Thyroid gland (tissue), 4 donors: ENCODE results near the gene OASL.

Experiments used
- CTCF ChIP-seq, 6 experiments: fragments of 200-600 bp in 3 of 6; fragments of 450-650 bp in 3 of 6; sonication (generic) in 3 of 6; IDR thresholded peaks; one replicate each; pipeline ENCODE4 v1.5.1; 2016 to 2019; ENCODE audit warnings: antibody characterized with exemption in 6 of 6, mild to moderate bottlenecking in 2 of 6, inconsistent platforms in 1 of 6, moderate library complexity in 1 of 6
- POLR2A ChIP-seq, 2 donors: fragments of 450-650 bp; IDR thresholded peaks; one replicate each; pipeline ENCODE4 v1.6.1; 2017; ENCODE audit warnings: antibody characterized with exemption in 2 of 2, mild to moderate bottlenecking in 2 of 2, moderate library complexity in 1 of 2

- TF ChIP-seq CTCF (IDR thresholded peaks at IDR 0.05) (no peak), POLR2A (IDR thresholded peaks at IDR 0.05) (no peak)
Measured at GRCh38 chr12:121004253-121004815, 34.7 kb downstream of the OASL start.
